NCI-H82 treated with DMSO at 0.1 percent for 48 hours (cell line): ENCODE measurements around the gene TLR5.

ENCODE experiments used
- DNase-seq: peaks from one replicate; lab custom pipeline; 2025; ENCODE audit not compliant: unreplicated experiment; lab: John Stamatoyannopoulos, UW

TLR5 gene

GRCh38 chr1:223147873-223148272 is 4.8 kb upstream of the TLR5 start:
- no peak for DNase-seq

- DNase-seq = no peak
These were observed 4.4 kb upstream of the TLR5 start for GRCh38 chr1:223147409-223147808.

GRCh38 chr1:223146745-223147144 is 3.7 kb upstream of the TLR5 start:
- DNase-seq = no peak

GRCh38 chr1:223144914-223145313 is 1.9 kb upstream of the TLR5 start:
- DNase-seq = no peak

GRCh38 chr1:223144431-223144830 is 1.4 kb upstream of the TLR5 start:
- DNase-seq = no peak

- peak; percentile 61 for DNase-seq
These were observed 645 bp upstream of the TLR5 start for GRCh38 chr1:223143537-223144248.

- no peak for DNase-seq
These were observed 779 bp downstream of the TLR5 start for GRCh38 chr1:223142269-223142668.

- no peak for DNase-seq
These were observed 2.2 kb downstream of the TLR5 start for GRCh38 chr1:223140611-223141405.

GRCh38 chr1:223137455-223138085 is 5.5 kb downstream of the TLR5 start:
- DNase-seq = no peak

GRCh38 chr1:223136086-223136485 is 7.0 kb downstream of the TLR5 start:
- DNase-seq = no peak

- no peak for DNase-seq
These were observed 7.7 kb downstream of the TLR5 start for GRCh38 chr1:223135176-223135942.

GRCh38 chr1:223133824-223134435 is 9.1 kb downstream of the TLR5 start:
- peak; percentile 66 for DNase-seq

GRCh38 chr1:223133306-223133823 is 9.7 kb downstream of the TLR5 start:
- no peak for DNase-seq

- no peak for DNase-seq
These were observed 13.7 kb downstream of the TLR5 start for GRCh38 chr1:223129229-223129901.

- DNase-seq = no peak
These were observed 16.3 kb downstream of the TLR5 start for GRCh38 chr1:223126741-223127140.

GRCh38 chr1:223125766-223126165 is 17.3 kb downstream of the TLR5 start:
- DNase-seq = no peak

- DNase-seq = no peak
These were observed 19.9 kb downstream of the TLR5 start for GRCh38 chr1:223123011-223123610.

- DNase-seq = no peak
These were observed 24.6 kb downstream of the TLR5 start for GRCh38 chr1:223118418-223118817.

GRCh38 chr1:223116950-223117349 is 26.1 kb downstream of the TLR5 start:
- no peak for DNase-seq

GRCh38 chr1:223114871-223115270 is 28.2 kb downstream of the TLR5 start:
- no peak for DNase-seq
